Suprapubic skin (tissue), 4 donors: ENCODE measurements around the gene CATSPERD. TPM values are rescaled to one million over a fixed set of nuclear protein-coding genes. Genes with fewer than 3 reads are reported as not detected.
A peak's percentile ranks its signal among the peaks of the same experiment; 100 is the strongest.

Experiments
- DNase-seq, 2 donors: peaks; one replicate each; pipeline ENCODE4 v3.0.0-alpha.2; 2019; ENCODE audit warnings: low spot score in 2 of 2
- H3K27ac ChIP-seq: fragments of 200-600 bp; sonication (generic); one replicate; pipeline ENCODE4 v1.5.1; 2019
- H3K27me3 ChIP-seq: fragments of 200-600 bp; sonication (generic); one replicate; pipeline ENCODE4 v1.5.1; 2019
- H3K36me3 ChIP-seq: fragments of 200-600 bp; sonication (generic); one replicate; pipeline ENCODE4 v1.5.1; 2019
- H3K4me1 ChIP-seq: fragments of 200-600 bp; sonication (generic); one replicate; pipeline ENCODE4 v1.5.1; 2019
- H3K4me3 ChIP-seq: fragments of 200-600 bp; sonication (generic); one replicate; pipeline ENCODE4 v1.5.1; 2019; ENCODE audit warnings: mild to moderate bottlenecking
- H3K9me3 ChIP-seq: fragments of 200-600 bp; sonication (generic); one replicate; pipeline ENCODE4 v1.5.1; 2019
- CTCF ChIP-seq, 2 donors: fragments of 200-600 bp in 1 of 2; fragments of 450-650 bp in 1 of 2; sonication (generic) in 1 of 2; IDR thresholded peaks; one replicate each; pipeline ENCODE4 v1.5.1; 2016 to 2019; ENCODE audit warnings: antibody characterized with exemption in 2 of 2, mild to moderate bottlenecking in 1 of 2, moderate library complexity in 1 of 2
- EP300 ChIP-seq: sonication (generic); formaldehyde crosslinking; IDR thresholded peaks from one replicate; pipeline ENCODE4 v1.6.1; 2017; ENCODE audit warnings: antibody characterized with exemption
- POLR2A ChIP-seq, 2 donors: fragments of 450-650 bp; IDR thresholded peaks; one replicate each; pipeline ENCODE4 v1.6.1; 2017; ENCODE audit warnings: antibody characterized with exemption in 2 of 2, mild to moderate bottlenecking in 2 of 2, moderate library complexity in 2 of 2
- POLR2AphosphoS5 ChIP-seq, 3 donors: sonication (generic); formaldehyde crosslinking; IDR thresholded peaks; one replicate each; pipeline ENCODE4 v1.6.1; 2017; ENCODE audit warnings: antibody characterized with exemption in 3 of 3
- WGBS: methylation state at CpG from one replicate; pipeline ENCODE4 v1.1.5; 2018; 5-methylcytosine and 5-hydroxymethylcytosine counted together
- total RNA-seq, 4 donors: library from RNA; depleted of rRNA; stranded (reverse); fragments of >200 nt; gene quantifications; one replicate each; pipeline ENCODE4 v1.1.0, GENCODE V29; 2016

CATSPERD gene
- total RNA-seq, 4 donors from 2014 or later, result 0.24 TPM; not detected in 3

- Histone ChIP-seq H3K27me3 (peaks cover 7% of the 10 kb centered on the region), H3K27ac (no peak overlapping the region), H3K36me3 (no peaks in the 10 kb centered on the region), H3K4me1 (peaks cover 8% of the 10 kb centered on the region), H3K4me3 (no peak overlapping the region), H3K9me3 (no peaks in the 10 kb centered on the region)
- TF ChIP-seq EP300, result no peak
- TF ChIP-seq CTCF (IDR thresholded peaks at IDR 0.05), result no peak
- DNase-seq, result no peak
- 76% methylated on average over 10 of the region's 10 CpGs for WGBS
Observed at GRCh38 chr19:5809469-5809868, 89.0 kb downstream of the CATSPERD start.

- peaks cover 8% of the 10 kb centered on the region for H3K4me1 ChIP-seq
- no peak overlapping the region for H3K27ac ChIP-seq
- H3K27me3 ChIP-seq, result no peaks in the 10 kb centered on the region
- no peak overlapping the region for H3K4me3 ChIP-seq
- DNase-seq, result no peak
- no peaks in the 10 kb centered on the region for H3K9me3 ChIP-seq
- no peak for TF ChIP-seq EP300
- TF ChIP-seq POLR2AphosphoS5 (IDR thresholded peaks at IDR 0.05), result no peak
- TF ChIP-seq CTCF (IDR thresholded peaks at IDR 0.05), result no peak
- TF ChIP-seq POLR2A (IDR thresholded peaks at IDR 0.05), result no peak
- H3K36me3 ChIP-seq, result no peaks in the 10 kb centered on the region
- WGBS, result 93% methylated on average over 4 of the region's 4 CpGs
Observed at GRCh38 chr19:5811117-5811516, 90.7 kb downstream of the CATSPERD start.

GRCh38 chr19:5814123-5814851 lies 93.8 kb downstream of the CATSPERD start:
- H3K27ac ChIP-seq, result peak overlapping the region; percentile 53
- no peak for DNase-seq
- peaks cover 8% of the 10 kb centered on the region for H3K4me1 ChIP-seq
- H3K9me3 ChIP-seq, result no peaks in the 10 kb centered on the region
- no peaks in the 10 kb centered on the region for H3K36me3 ChIP-seq
- no peak overlapping the region for H3K4me3 ChIP-seq
- TF ChIP-seq POLR2AphosphoS5 (IDR thresholded peaks at IDR 0.05), result no peak
- peaks cover 2% of the 10 kb centered on the region for H3K27me3 ChIP-seq
- 60% methylated on average over 6 of the region's 9 CpGs for WGBS

GRCh38 chr19:5814852-5815246 lies 94.4 kb downstream of the CATSPERD start:
- DNase-seq, result no peak
- 34% methylated on average over 11 of the region's 11 CpGs for WGBS
- no peak overlapping the region for H3K4me3 ChIP-seq
- H3K9me3 ChIP-seq, result no peaks in the 10 kb centered on the region
- peaks cover 8% of the 10 kb centered on the region for H3K4me1 ChIP-seq
- H3K27me3 ChIP-seq, result peaks cover 4% of the 10 kb centered on the region
- TF ChIP-seq EP300 (no peak), POLR2AphosphoS5 (IDR thresholded peaks at IDR 0.05) (no peak), POLR2A (IDR thresholded peaks at IDR 0.05) (no peak), CTCF (IDR thresholded peaks at IDR 0.05) (no peak)
- H3K27ac ChIP-seq, result peak overlapping the region; percentile 53
- H3K36me3 ChIP-seq, result no peaks in the 10 kb centered on the region

- no peak for DNase-seq
- Histone ChIP-seq H3K4me3 (no peak overlapping the region), H3K4me1 (peaks cover 8% of the 10 kb centered on the region), H3K36me3 (no peaks in the 10 kb centered on the region), H3K27me3 (peaks cover 4% of the 10 kb centered on the region), H3K27ac (no peak overlapping the region), H3K9me3 (no peaks in the 10 kb centered on the region)
- WGBS, result 81% methylated on average over 2 of the region's 2 CpGs
- TF ChIP-seq EP300, result no peak
- no peak for TF ChIP-seq POLR2AphosphoS5 (IDR thresholded peaks at IDR 0.05)
- TF ChIP-seq POLR2A (IDR thresholded peaks at IDR 0.05), result no peak
- TF ChIP-seq CTCF (IDR thresholded peaks at IDR 0.05), result no peak
Observed at GRCh38 chr19:5817218-5817617, 96.8 kb downstream of the CATSPERD start.

GRCh38 chr19:5818594-5818993 lies 98.2 kb downstream of the CATSPERD start:
- H3K27me3 ChIP-seq, result peaks cover 4% of the 10 kb centered on the region
- 62% methylated on average over 6 of the region's 10 CpGs for WGBS
- H3K36me3 ChIP-seq, result no peaks in the 10 kb centered on the region
- H3K27ac ChIP-seq, result no peak overlapping the region
- H3K9me3 ChIP-seq, result no peaks in the 10 kb centered on the region
- no peak for DNase-seq
- H3K4me1 ChIP-seq, result peaks cover 8% of the 10 kb centered on the region
- no peak for TF ChIP-seq CTCF (IDR thresholded peaks at IDR 0.05)
- TF ChIP-seq EP300, result no peak
- TF ChIP-seq POLR2AphosphoS5 (IDR thresholded peaks at IDR 0.05), result no peak
- no peak for TF ChIP-seq POLR2A (IDR thresholded peaks at IDR 0.05)
- no peak overlapping the region for H3K4me3 ChIP-seq
